H1 (cell line): ENCODE data around the gene SHISAL1.

Experiments used
- TBP ChIP-seq: IDR thresholded peaks from 2 replicates; pipeline ENCODE4 v1.6.1; 2011; ENCODE audit warnings: low read depth, low read length, improper control_type of control experiment
- TF ChIP-seq, protein P1 (sequence below), 3 experiments: IDR thresholded peaks; 1 replicate in 2 of 3; 2 replicates in 1 of 3; pipeline versions ENCODE4 v1.5.1 to v1.6.1; 2011; ENCODE audit warnings: low read length in 3 of 3, mild to moderate bottlenecking in 3 of 3, inconsistent platforms in 2 of 3, low read depth in 1 of 3, moderate library complexity in 1 of 3; ENCODE audit not compliant: insufficient read depth in 1 of 3; ENCODE audit errors: control extremely low read depth in 1 of 3

DNA sequence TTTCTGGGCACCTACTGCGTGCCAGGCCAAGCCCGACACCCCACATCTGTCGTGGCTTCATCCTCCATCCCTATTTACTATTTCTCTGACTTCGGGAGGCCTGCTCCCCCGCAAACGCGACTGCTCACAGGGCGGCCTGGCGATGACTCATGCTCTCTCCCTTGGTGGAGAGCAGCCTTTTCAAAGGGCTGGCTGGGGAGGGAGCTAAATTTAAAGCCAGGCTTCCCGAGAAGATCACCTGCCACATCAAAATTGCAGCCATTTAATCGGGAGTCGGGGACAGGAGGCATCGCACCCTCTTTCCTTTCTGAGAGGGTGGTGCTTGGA is 24.9 kb upstream of the SHISAL1 start:
- TF ChIP-seq, protein P1, sequence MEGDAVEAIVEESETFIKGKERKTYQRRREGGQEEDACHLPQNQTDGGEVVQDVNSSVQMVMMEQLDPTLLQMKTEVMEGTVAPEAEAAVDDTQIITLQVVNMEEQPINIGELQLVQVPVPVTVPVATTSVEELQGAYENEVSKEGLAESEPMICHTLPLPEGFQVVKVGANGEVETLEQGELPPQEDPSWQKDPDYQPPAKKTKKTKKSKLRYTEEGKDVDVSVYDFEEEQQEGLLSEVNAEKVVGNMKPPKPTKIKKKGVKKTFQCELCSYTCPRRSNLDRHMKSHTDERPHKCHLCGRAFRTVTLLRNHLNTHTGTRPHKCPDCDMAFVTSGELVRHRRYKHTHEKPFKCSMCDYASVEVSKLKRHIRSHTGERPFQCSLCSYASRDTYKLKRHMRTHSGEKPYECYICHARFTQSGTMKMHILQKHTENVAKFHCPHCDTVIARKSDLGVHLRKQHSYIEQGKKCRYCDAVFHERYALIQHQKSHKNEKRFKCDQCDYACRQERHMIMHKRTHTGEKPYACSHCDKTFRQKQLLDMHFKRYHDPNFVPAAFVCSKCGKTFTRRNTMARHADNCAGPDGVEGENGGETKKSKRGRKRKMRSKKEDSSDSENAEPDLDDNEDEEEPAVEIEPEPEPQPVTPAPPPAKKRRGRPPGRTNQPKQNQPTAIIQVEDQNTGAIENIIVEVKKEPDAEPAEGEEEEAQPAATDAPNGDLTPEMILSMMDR (IDR thresholded peaks at IDR 0.05; ENCODE audit: control extremely low read depth in 1 of 3, insufficient read depth in 1 of 3, low read depth in 1 of 3, low read length in 3 of 3): no peak
- TF ChIP-seq TBP: no peak
